GM21717 (cell line): ENCODE data around the gene ZNF337.
"Not testable (repeated sequence)": the region's sequence is repeated elsewhere in the genome, so short reads cannot be mapped to it uniquely, and the experiment has no call there.

ENCODE experiments used
- ATAC-seq: cut with Tn5 transposase; IDR thresholded peaks from one replicate; pipeline ENCODE4 v1.9.1; 2021; ENCODE audit warnings: mild to moderate bottlenecking, moderate library complexity; ENCODE audit not compliant: unreplicated experiment

ZNF337 gene

DNA sequence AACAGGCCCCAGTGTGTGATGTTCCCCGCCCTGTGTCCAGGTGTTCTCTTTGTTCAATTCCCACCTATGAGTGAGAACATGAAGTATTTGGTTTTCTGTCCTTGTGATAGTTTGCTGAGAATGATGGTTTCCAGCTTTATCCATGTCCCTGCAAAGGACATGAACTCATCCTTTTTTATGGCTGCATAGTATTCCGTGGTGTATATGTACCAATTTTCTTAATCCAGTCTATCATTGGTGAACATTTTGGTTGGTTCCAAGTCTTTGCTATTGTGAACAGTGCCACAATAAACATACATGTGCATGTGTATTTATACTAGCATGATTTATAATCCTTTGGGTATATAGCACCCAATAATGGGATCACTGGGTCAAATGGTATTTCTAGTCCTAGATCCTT is 66.0 kb downstream of the ZNF337 start:
- not testable (repeated sequence) for ATAC-seq

DNA sequence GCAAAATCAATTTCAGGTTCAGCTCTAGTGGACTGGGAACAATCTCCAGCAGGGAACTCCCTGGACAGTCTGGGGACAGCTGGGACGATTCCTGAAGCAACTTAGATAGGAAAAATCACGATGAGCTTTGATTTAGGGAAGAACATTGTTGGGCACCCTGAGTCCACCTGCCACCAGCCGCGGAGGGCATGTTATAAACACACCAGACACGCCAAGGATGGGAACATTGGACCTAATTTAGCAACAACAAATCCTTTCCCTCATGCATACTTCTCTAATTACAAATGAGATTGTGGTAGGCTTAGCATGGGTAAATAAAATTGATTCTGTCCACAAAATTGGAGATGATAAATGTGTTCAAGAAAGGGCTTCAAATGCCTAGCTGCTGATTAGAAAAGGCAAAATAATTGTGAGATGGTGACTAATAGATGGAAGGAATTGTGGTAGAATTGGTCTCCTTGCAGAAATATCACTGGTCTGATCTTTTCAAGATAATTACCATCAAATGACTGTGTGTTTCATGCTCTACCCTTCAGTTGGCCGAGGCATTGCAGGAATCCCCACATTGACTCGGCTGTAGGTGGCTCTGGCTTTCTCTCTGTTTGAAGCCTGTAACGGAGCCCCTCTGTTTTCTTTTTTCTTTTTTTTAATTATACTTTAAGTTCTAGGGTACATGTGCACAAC is 66.7 kb downstream of the ZNF337 start:
- ATAC-seq: no peak

DNA sequence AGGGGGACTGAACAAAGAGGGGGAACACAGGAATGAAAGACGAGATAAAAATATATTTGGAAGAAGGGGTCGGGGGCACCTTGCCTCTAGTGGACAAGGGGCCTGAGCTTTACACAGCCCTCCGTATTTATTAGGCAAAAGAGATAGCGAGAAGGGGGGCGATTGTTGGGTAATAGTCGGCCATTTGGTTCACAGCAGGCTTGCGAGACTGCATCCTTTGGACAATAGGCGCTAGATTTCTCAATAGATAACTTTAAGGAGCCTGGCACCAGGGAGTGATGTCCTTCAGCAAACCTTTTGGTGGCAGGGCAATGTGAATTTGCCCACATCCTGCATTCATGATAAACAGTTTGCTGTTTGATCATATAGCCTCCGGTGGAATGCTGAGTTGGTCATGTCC is 69.9 kb downstream of the ZNF337 start:
- no peak for ATAC-seq

DNA sequence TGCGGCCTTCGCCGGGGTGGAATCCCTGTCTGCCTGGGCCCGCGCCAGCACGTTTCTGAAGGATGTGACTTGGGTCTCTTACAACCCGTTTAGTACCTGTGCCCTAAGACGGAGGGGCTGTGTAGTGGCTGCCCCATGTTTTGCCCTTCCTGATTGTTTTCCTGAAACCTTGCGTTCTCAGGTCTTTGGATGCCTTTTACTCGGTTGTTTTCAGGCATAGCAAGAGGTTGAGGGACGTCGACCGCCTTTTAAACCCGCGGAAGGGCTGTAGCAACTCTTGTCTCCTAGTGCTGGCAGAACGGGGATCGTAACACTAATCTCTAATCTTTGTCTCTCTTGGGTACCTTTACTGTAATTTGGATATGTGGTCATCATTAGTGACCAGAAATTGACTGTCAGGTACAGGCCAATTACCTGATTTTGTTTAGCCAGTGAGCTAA is 72.1 kb downstream of the ZNF337 start:
- no peak for ATAC-seq
